B cell (primary cell): Measurements from ENCODE around the gene MIER3. TPM values are rescaled to one million over a fixed set of nuclear protein-coding genes. Genes with fewer than 3 reads are reported as not detected.

Source experiments
- ATAC-seq: fragments of 200-7000 bp; cut with Tn5 transposase; one replicate; pipeline ENCODE4 v1.10.0; 2021; ENCODE audit warnings: low read depth, mild to moderate bottlenecking, moderate number of reproducible peaks, moderate library complexity
- CTCF ChIA-PET: fragments of 350-600 bp; sonication (Branson Sonifier 250); formaldehyde crosslinking; loops from one replicate; lab custom pipeline; 2021; ENCODE audit warnings: antibody characterized with exemption, inconsistent platforms; lab: Charles Lee
- POLR2A ChIA-PET: fragments of 350-600 bp; sonication (Branson Sonifier 250); formaldehyde crosslinking; loops from one replicate; lab custom pipeline; 2021; ENCODE audit warnings: antibody characterized with exemption; lab: Charles Lee
- DNase-seq: peaks from one replicate; pipeline ENCODE4 v3.0.0; 2013
- H2AFZ ChIP-seq: 2 replicates; pipeline ENCODE4 v1.6.1; 2012; ENCODE audit warnings: mild to moderate bottlenecking, low read depth, low read length; ENCODE audit not compliant: insufficient read depth, poor library complexity, severe bottlenecking
- H3K27ac ChIP-seq, 2 donors: 1 replicate in 1 of 2; 2 replicates in 1 of 2; pipeline ENCODE4 v1.5.1; 2012 to 2013; ENCODE audit warnings: low read length in 2 of 2, mild to moderate bottlenecking in 2 of 2, moderate library complexity in 1 of 2
- H3K27me3 ChIP-seq, 4 experiments: fragments of 200-600 bp in 1 of 4; sonication (generic) in 1 of 4; replicated peaks in 1 of 4; 1 replicate in 2 of 4; 2 replicates in 2 of 4; pipeline versions ENCODE4 v1.6.1 to v1.7.0; 2013 to 2016; ENCODE audit warnings: low read length in 3 of 4, mild to moderate bottlenecking in 2 of 4, mixed read lengths in 1 of 4, moderate library complexity in 1 of 4; ENCODE audit not compliant: insufficient read depth in 4 of 4, control insufficient read depth in 3 of 4; ENCODE audit errors: control extremely low read depth in 1 of 4
- H3K36me3 ChIP-seq, 2 experiments: replicated peaks in 1 of 2; 1 replicate in 1 of 2; 2 replicates in 1 of 2; pipeline versions ENCODE4 v1.6.1 to v1.7.1; 2013; ENCODE audit warnings: low read length in 1 of 2; ENCODE audit not compliant: insufficient read depth in 2 of 2, control insufficient read depth in 1 of 2; ENCODE audit errors: control extremely low read depth in 1 of 2, extremely low read depth in 1 of 2
- H3K4me1 ChIP-seq, 2 donors: fragments of 200-600 bp in 1 of 2; sonication (generic) in 1 of 2; 1 replicate in 1 of 2; 2 replicates in 1 of 2; pipeline versions ENCODE4 v1.5.1 to v1.6.1; 2013 to 2017; ENCODE audit warnings: low read length in 2 of 2; ENCODE audit not compliant: control insufficient read depth in 2 of 2, insufficient read depth in 2 of 2
- H3K4me2 ChIP-seq: replicated peaks from 2 replicates; pipeline ENCODE3; 2012; ENCODE audit warnings: mild to moderate bottlenecking, low read depth, low read length; ENCODE audit not compliant: poor library complexity, severe bottlenecking
- H3K4me3 ChIP-seq, 5 experiments: fragments of 200-600 bp in 1 of 5; sonication (generic) in 1 of 5; 1 replicate in 3 of 5; 2 replicates in 2 of 5; pipeline versions ENCODE4 v1.5.1 to v1.7.0; 2011 to 2016; ENCODE audit warnings: low read length in 4 of 5, mild to moderate bottlenecking in 4 of 5, low read depth in 2 of 5, control low read depth in 1 of 5, moderate library complexity in 1 of 5; ENCODE audit not compliant: insufficient read depth in 1 of 5; ENCODE audit errors: control extremely low read depth in 1 of 5, extremely low read depth in 1 of 5
- H3K79me2 ChIP-seq: fragments of 200-600 bp; sonication (generic); one replicate; pipeline ENCODE4 v1.6.0; 2016; ENCODE audit warnings: low read length; ENCODE audit not compliant: control insufficient read depth, insufficient read depth
- H3K9ac ChIP-seq: fragments of 200-600 bp; sonication (generic); 2 replicates; pipeline ENCODE4 v1.6.1; 2017; ENCODE audit warnings: mild to moderate bottlenecking, low read length, moderate library complexity
- H3K9me3 ChIP-seq, 3 donors: one replicate each; pipeline versions ENCODE4 v1.6.1 to v1.7.1; 2013; ENCODE audit warnings: low read length in 2 of 3; ENCODE audit not compliant: control insufficient read depth in 2 of 3, insufficient read depth in 1 of 3; ENCODE audit errors: control extremely low read depth in 1 of 3
- H4K20me1 ChIP-seq: 2 replicates; pipeline ENCODE4 v1.6.0; 2012; ENCODE audit warnings: mild to moderate bottlenecking, low read length; ENCODE audit not compliant: insufficient read depth, control insufficient read depth, poor library complexity, severe bottlenecking
- H3K27ac Mint-ChIP-seq: one replicate; pipeline ENCODE4 v1.8.0; 2021; ENCODE audit warnings: mixed read lengths
- H3K27me3 Mint-ChIP-seq: one replicate; pipeline ENCODE4 v1.8.0; 2021; ENCODE audit warnings: mixed read lengths
- H3K4me1 Mint-ChIP-seq: one replicate; pipeline ENCODE4 v1.8.0; 2021; ENCODE audit warnings: mixed read lengths
- H3K4me3 Mint-ChIP-seq: one replicate; pipeline ENCODE4 v1.8.0; 2021; ENCODE audit warnings: mixed read lengths
- H3K9me3 Mint-ChIP-seq: one replicate; pipeline ENCODE4 v1.8.0; 2022; ENCODE audit warnings: mixed read lengths; ENCODE audit not compliant: insufficient read depth
- CTCF ChIP-seq: fragments of 200-600 bp; IDR thresholded peaks from one replicate; pipeline ENCODE4 v1.8.0; 2022; ENCODE audit warnings: antibody characterized with exemption, mild to moderate bottlenecking
- EZH2 ChIP-seq: IDR thresholded peaks from 2 replicates; pipeline ENCODE4 v1.6.1; 2012; ENCODE audit warnings: borderline replicate concordance, low read depth, mild to moderate bottlenecking, moderate library complexity, low read length; ENCODE audit not compliant: insufficient read depth, poor library complexity, severe bottlenecking
- WGBS: methylation state at CpG from one replicate; pipeline ENCODE4 v1.1.5; 2013; ENCODE audit warnings: missing lambda C conversion rate; ENCODE audit not compliant: insufficient coverage; 5-methylcytosine and 5-hydroxymethylcytosine counted together
- intact Hi-C: fragments of 100-400 bp; cut with micrococcal nuclease; formaldehyde crosslinking; loops from one replicate; pipeline ENCODE4 v1.10.0; 2022
- polyA plus RNA-seq: library from polyadenylated mRNA; depleted of rRNA; stranded (reverse); fragments of >200 nt; gene quantifications from 2 replicates; pipeline ENCODE4 v1.2.3, GENCODE V29; 2012
- total RNA-seq, 2 donors: library from RNA; stranded (reverse); fragments of 120-200 nt in 1 of 2; gene quantifications; 1 replicate in 1 of 2; 2 replicates in 1 of 2; pipeline versions ENCODE4 v1.2.3 to v1.2.4, GENCODE V29; 2013 to 2022

The MIER3 gene
- total and polyA plus RNA-seq, 2 donors (not counting 1 experiment from before 2014, with no cell fraction given): 5.8 to 25.9 TPM

DNA sequence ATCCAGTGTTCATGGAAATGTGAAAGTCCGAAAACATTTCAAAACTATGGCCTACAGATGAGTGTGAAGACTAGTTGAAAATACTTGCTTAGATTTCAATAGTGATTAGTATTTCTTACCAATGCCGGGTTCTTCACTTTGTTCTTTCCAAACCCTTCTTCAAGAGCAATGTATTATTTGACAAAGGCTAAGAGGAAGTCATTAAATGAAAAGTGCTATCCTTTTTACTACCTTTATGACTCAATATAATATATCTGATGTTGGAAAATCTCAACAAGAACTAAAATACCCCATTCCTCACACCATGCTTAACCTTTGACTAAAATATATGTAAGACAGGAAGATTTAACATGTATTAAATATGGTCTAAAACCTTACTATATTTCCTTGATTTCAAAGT is 6.7 kb upstream of the MIER3 start:
- Mint-ChIP-seq H3K4me1 (no peaks in the 10 kb centered on the region), H3K27me3 (peaks cover 55% of the 10 kb centered on the region), H3K4me3 (no peak overlapping the region), H3K9me3 (no peaks in the 10 kb centered on the region), H3K27ac (no peak overlapping the region)
- TF ChIP-seq CTCF: no peak
- no peak for TF ChIP-seq EZH2
- ATAC-seq (no peak), DNase-seq (no peak)
- intact Hi-C loops: no loop called here
- H3K4me3 ChIP-seq: no peak overlapping the region
- H3K27me3 ChIP-seq: peaks cover 0 to 23% (median 17%) of the 10 kb centered on the region in 4 experiments
- H3K4me1 ChIP-seq: no peaks in the 10 kb centered on the region
- no peaks in the 10 kb centered on the region for H4K20me1 ChIP-seq
- H3K9me3 ChIP-seq: no peaks in the 10 kb centered on the region
- no CpG with 5 or more reads among the region's 2 CpGs for WGBS
- ChIA-PET CTCF (no interaction called here), POLR2A (no interaction called here)
- no peaks in the 10 kb centered on the region for H3K36me3 ChIP-seq
- H2AFZ ChIP-seq: no peak overlapping the region
- H3K9ac ChIP-seq: no peak overlapping the region
- no peaks in the 10 kb centered on the region for H3K79me2 ChIP-seq
- H3K4me2 ChIP-seq: no peak overlapping the region
- H3K27ac ChIP-seq: no peak overlapping the region

GRCh38 chr5:56954262-56954661 is 2.3 kb upstream of the MIER3 start:
- ATAC-seq (no peak), DNase-seq (no peak)
- Histone ChIP-seq H3K36me3 (no peaks in the 10 kb centered on the region), H3K4me2 (no peak overlapping the region), H3K27ac (no peak overlapping the region), H2AFZ (no peak overlapping the region), H3K4me3 (no peak overlapping the region), H3K9ac (no peak overlapping the region), H3K27me3 (peaks cover 0 to 15% (median 5%) of the 10 kb centered on the region in 4 experiments), H4K20me1 (peaks cover 15% of the 10 kb centered on the region), H3K9me3 (no peaks in the 10 kb centered on the region), H3K79me2 (peaks cover 23% of the 10 kb centered on the region), H3K4me1 (peaks cover 17 to 19% of the 10 kb centered on the region in 2 donors)
- ChIA-PET POLR2A (no interaction called here), CTCF (interaction anchor here (0.6 to 1.3 kb wide), 3 partner anchors 26 to 146 kb away, joined by 3 read pairs; no protein-coding TSS in a partner anchor)
- Mint-ChIP-seq H3K27ac (no peak overlapping the region), H3K27me3 (peaks cover 25% of the 10 kb centered on the region), H3K9me3 (no peaks in the 10 kb centered on the region), H3K4me3 (no peak overlapping the region), H3K4me1 (peaks cover 25% of the 10 kb centered on the region)
- no peak for TF ChIP-seq CTCF
- TF ChIP-seq EZH2: no peak
- intact Hi-C loops: loop anchor here (5.0 kb wide), 2 partner anchors 78 to 1508 kb away; partner anchors contain the start of gene PLK2
- WGBS: no CpG with 5 or more reads among the region's 1 CpG
